Glutamatergic neuron (in vitro differentiated cells): ENCODE data around the gene AMIGO2. TPM values are rescaled to one million over a fixed set of nuclear protein-coding genes. Genes with fewer than 3 reads are reported as not detected.

Source experiments
- DNase-seq: peaks from one replicate; pipeline ENCODE4 v3.0.0; 2022
- H3K27ac Mint-ChIP-seq: one replicate; pipeline ENCODE4 v1.8.0; 2020; ENCODE audit warnings: mild to moderate bottlenecking, mixed read lengths, inconsistent platforms; ENCODE audit not compliant: unreplicated experiment
- H3K27me3 Mint-ChIP-seq: one replicate; pipeline ENCODE4 v1.8.0; 2020; ENCODE audit warnings: mild to moderate bottlenecking, moderate library complexity, mixed read lengths, inconsistent platforms; ENCODE audit not compliant: unreplicated experiment
- H3K36me3 Mint-ChIP-seq: one replicate; pipeline ENCODE4 v1.8.0; 2020; ENCODE audit warnings: mild to moderate bottlenecking, mixed read lengths, inconsistent platforms; ENCODE audit not compliant: unreplicated experiment
- H3K4me1 Mint-ChIP-seq: one replicate; pipeline ENCODE4 v1.8.0; 2020; ENCODE audit warnings: mild to moderate bottlenecking, low read depth, mixed read lengths, inconsistent platforms; ENCODE audit not compliant: unreplicated experiment
- H3K4me3 Mint-ChIP-seq: one replicate; pipeline ENCODE4 v1.8.0; 2020; ENCODE audit warnings: mild to moderate bottlenecking, mixed read lengths, inconsistent platforms; ENCODE audit not compliant: unreplicated experiment
- H3K9me3 Mint-ChIP-seq: one replicate; pipeline ENCODE4 v1.8.0; 2020; ENCODE audit warnings: mild to moderate bottlenecking, moderate library complexity, mixed read lengths, inconsistent platforms; ENCODE audit not compliant: unreplicated experiment
- CTCF ChIP-seq: fragments of 200-600 bp; sonication (generic); IDR thresholded peaks from one replicate; pipeline ENCODE4 v1.5.0; 2021; ENCODE audit not compliant: partially characterized antibody, unreplicated experiment
- total RNA-seq: library from RNA; stranded (reverse); fragmentation: NEBNext Ultra II Directional; extraction: Animal tissue kit (Norgen Biotek cat#: 25700); gene quantifications from one replicate; pipeline ENCODE4 v1.2.1, GENCODE V29; 2021; ENCODE audit not compliant: unreplicated experiment

The AMIGO2 gene
- total RNA-seq, 1 donor from 2014 or later = 1.7 TPM

GRCh38 chr12:47098099-47098498 lies 18.3 kb upstream of the AMIGO2 start:
- TF ChIP-seq CTCF = no peak
- Mint-ChIP-seq H3K4me1 (no peaks in the 10 kb centered on the region), H3K36me3 (no peaks in the 10 kb centered on the region), H3K9me3 (no peaks in the 10 kb centered on the region), H3K27me3 (no peaks in the 10 kb centered on the region), H3K27ac (no peak overlapping the region), H3K4me3 (no peak overlapping the region)
- no peak for DNase-seq

GRCh38 chr12:47097276-47097896 lies 17.6 kb upstream of the AMIGO2 start:
- H3K27ac Mint-ChIP-seq = no peak overlapping the region
- no peak overlapping the region for H3K4me3 Mint-ChIP-seq
- DNase-seq = no peak
- TF ChIP-seq CTCF = no peak
- no peaks in the 10 kb centered on the region for H3K27me3 Mint-ChIP-seq
- no peaks in the 10 kb centered on the region for H3K36me3 Mint-ChIP-seq
- H3K4me1 Mint-ChIP-seq = no peaks in the 10 kb centered on the region
- no peaks in the 10 kb centered on the region for H3K9me3 Mint-ChIP-seq

GRCh38 chr12:47095446-47096236 lies 15.9 kb upstream of the AMIGO2 start:
- H3K4me1 Mint-ChIP-seq = no peaks in the 10 kb centered on the region
- H3K27me3 Mint-ChIP-seq = no peaks in the 10 kb centered on the region

GRCh38 chr12:47094804-47095203 lies 15.0 kb upstream of the AMIGO2 start:
- H3K36me3 Mint-ChIP-seq = no peaks in the 10 kb centered on the region
- TF ChIP-seq CTCF = no peak
- H3K27ac Mint-ChIP-seq = no peak overlapping the region
- H3K4me3 Mint-ChIP-seq = no peak overlapping the region
- no peaks in the 10 kb centered on the region for H3K9me3 Mint-ChIP-seq
- no peak for DNase-seq
- no peaks in the 10 kb centered on the region for H3K27me3 Mint-ChIP-seq
- no peaks in the 10 kb centered on the region for H3K4me1 Mint-ChIP-seq

More at GRCh38 chr12:47095446-47096236, 15.9 kb upstream of the AMIGO2 start:
- no peaks in the 10 kb centered on the region for H3K36me3 Mint-ChIP-seq
- no peak for DNase-seq
- no peak overlapping the region for H3K4me3 Mint-ChIP-seq
- H3K27ac Mint-ChIP-seq = no peak overlapping the region
- TF ChIP-seq CTCF = no peak
- no peaks in the 10 kb centered on the region for H3K9me3 Mint-ChIP-seq

GRCh38 chr12:47091009-47091408 lies 11.2 kb upstream of the AMIGO2 start:
- Mint-ChIP-seq H3K4me1 (peaks cover 4% of the 10 kb centered on the region), H3K27me3 (no peaks in the 10 kb centered on the region), H3K36me3 (no peaks in the 10 kb centered on the region), H3K27ac (no peak overlapping the region), H3K9me3 (no peaks in the 10 kb centered on the region), H3K4me3 (no peak overlapping the region)
- DNase-seq = no peak
- no peak for TF ChIP-seq CTCF
